Measurements from ENCODE around the gene EXPH5.

The EXPH5 gene

GRCh38 chr11:108601150-108601549, 7.6 kb upstream of the EXPH5 start:
- Histone ChIP-seq H3K9me3 (no peaks in the 10 kb centered on the region), H3K36me3 (no peaks in the 10 kb centered on the region), H3K27me3 (peaks cover 0 to 6% of the 10 kb centered on the region in 2 donors), H3K4me1 (no peaks in the 10 kb centered on the region), H3K27ac (no peak overlapping the region), H3K4me3 (no peak overlapping the region)
- no peak for TF ChIP-seq CTCF (IDR thresholded peaks at IDR 0.05)
- no peak for DNase-seq
- intact Hi-C loops (cut with DNase I; ENCODE audit: low total_unique reads) = no loop called here

- TF ChIP-seq CTCF (IDR thresholded peaks at IDR 0.05) = no peak
- no peaks in the 10 kb centered on the region for H3K36me3 ChIP-seq
- intact Hi-C loops (cut with DNase I; ENCODE audit: low total_unique reads) = no loop called here
These were observed 6.4 kb upstream of the EXPH5 start for GRCh38 chr11:108599978-108600377.

GRCh38 chr11:108597736-108598355, 4.3 kb upstream of the EXPH5 start:
- H3K27ac ChIP-seq = no peak overlapping the region
- H3K27me3 ChIP-seq = peaks cover 0 to 11% of the 10 kb centered on the region in 2 donors
- H3K9me3 ChIP-seq = no peaks in the 10 kb centered on the region
- DNase-seq = no peak
- TF ChIP-seq CTCF (IDR thresholded peaks at IDR 0.05) = no peak
- H3K4me1 ChIP-seq = peaks cover 0 to 12% (median 2%) of the 10 kb centered on the region in 4 donors
- no peaks in the 10 kb centered on the region for H3K36me3 ChIP-seq
- H3K4me3 ChIP-seq = no peak overlapping the region
- intact Hi-C loops (cut with DNase I; ENCODE audit: low total_unique reads) = no loop called here

More at GRCh38 chr11:108599978-108600377, 6.4 kb upstream of the EXPH5 start:
- H3K4me1 ChIP-seq = no peaks in the 10 kb centered on the region
- H3K27me3 ChIP-seq = peaks cover 0 to 11% of the 10 kb centered on the region in 2 donors
- no peaks in the 10 kb centered on the region for H3K9me3 ChIP-seq
- no peak for DNase-seq
- no peak overlapping the region for H3K27ac ChIP-seq
- no peak overlapping the region for H3K4me3 ChIP-seq

- no peaks in the 10 kb centered on the region for H3K36me3 ChIP-seq
- no peak overlapping the region for H3K27ac ChIP-seq
- H3K9me3 ChIP-seq = no peaks in the 10 kb centered on the region
- H3K4me1 ChIP-seq = peaks cover 0 to 16% (median 8%) of the 10 kb centered on the region in 4 donors
- TF ChIP-seq CTCF (IDR thresholded peaks at IDR 0.05) = no peak
- intact Hi-C loops (cut with DNase I; ENCODE audit: low total_unique reads) = no loop called here
- H3K4me3 ChIP-seq = no peak overlapping the region
- H3K27me3 ChIP-seq = peaks cover 0 to 5% of the 10 kb centered on the region in 2 donors
- DNase-seq = no peak
These were observed 3.1 kb upstream of the EXPH5 start for GRCh38 chr11:108596701-108597100.

GRCh38 chr11:108593923-108594434, 411 bp upstream of the EXPH5 start:
- H3K4me3 ChIP-seq = peak overlapping the region; percentile 62 to 71
- H3K4me1 ChIP-seq = peaks cover 0 to 16% (median 8%) of the 10 kb centered on the region in 4 donors
- no peak for TF ChIP-seq CTCF (IDR thresholded peaks at IDR 0.05)
- intact Hi-C loops (cut with DNase I; ENCODE audit: low total_unique reads) = no loop called here
- no peak overlapping the region for H3K27ac ChIP-seq
- H3K36me3 ChIP-seq = no peaks in the 10 kb centered on the region
- H3K9me3 ChIP-seq = no peaks in the 10 kb centered on the region
- H3K27me3 ChIP-seq = peaks cover 0 to 5% of the 10 kb centered on the region in 2 donors
- DNase-seq = no peak
